NCI-H460 (cell line): ENCODE results near the gene CFAP74. TPM values are rescaled to one million over a fixed set of nuclear protein-coding genes. Genes with fewer than 3 reads are reported as not detected.

ENCODE experiments used
- DNase-seq: peaks from one replicate; pipeline ENCODE4 v3.0.0-alpha.2; 2016; ENCODE audit warnings: low read depth; ENCODE audit errors: extremely low read depth
- total RNA-seq: library from RNA; depleted of rRNA; stranded (reverse); fragments of >200 nt; shearing (Covaris generic); gene quantifications from 2 replicates; pipeline ENCODE4 v1.2.3, GENCODE V29; 2014

The CFAP74 gene
- total RNA-seq, 1 experiment from 2014 or later: not detected

DNA sequence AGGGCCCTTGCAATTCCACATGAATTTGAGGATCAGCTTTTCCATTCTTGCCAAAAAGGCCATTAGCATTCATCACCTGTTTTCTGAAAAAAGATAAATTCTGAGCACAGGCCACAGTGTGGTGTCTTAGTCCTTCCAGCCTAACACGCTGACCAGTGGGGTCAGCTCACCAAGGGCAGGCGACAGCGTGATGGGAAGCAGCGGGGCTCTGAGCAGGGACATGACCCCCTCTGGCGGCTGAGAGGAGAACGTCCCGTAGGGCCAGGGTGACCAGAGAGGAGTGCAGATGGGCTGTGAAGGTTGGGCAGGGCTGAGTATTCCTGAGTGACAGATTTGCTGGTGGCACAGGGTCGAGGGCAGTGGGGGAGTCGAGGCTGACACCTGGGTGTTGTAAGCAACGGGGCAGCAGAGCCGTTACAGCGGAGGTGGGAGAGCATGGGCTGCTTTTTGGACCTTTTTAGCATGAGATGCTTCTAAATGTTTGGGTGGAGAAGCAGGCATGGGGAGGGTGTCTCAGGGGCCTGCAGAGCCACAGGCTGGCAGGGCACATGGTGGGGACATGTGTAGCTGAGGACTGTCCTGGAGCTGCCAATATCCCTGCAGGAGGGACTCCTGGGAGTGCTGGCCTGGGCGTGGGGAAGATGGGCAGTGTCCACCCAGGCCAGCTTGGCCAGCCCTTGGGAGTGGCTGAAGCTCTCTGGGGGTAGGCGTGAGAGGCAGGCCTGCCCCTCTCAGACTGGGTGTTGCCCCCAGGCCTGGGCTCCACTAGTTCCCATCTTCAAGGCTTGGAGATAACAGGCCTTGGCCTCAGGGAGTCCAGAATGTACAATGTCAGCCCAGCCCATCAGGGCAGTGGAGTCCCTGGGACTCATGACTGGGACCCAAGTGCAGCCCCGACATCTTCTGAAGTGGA, 97.1 kb downstream of the CFAP74 start:
- DNase-seq: peak; percentile 81

- no peak for DNase-seq
Measured at GRCh38 chr1:1903224-1903623, 100.4 kb downstream of the CFAP74 start.

DNA sequence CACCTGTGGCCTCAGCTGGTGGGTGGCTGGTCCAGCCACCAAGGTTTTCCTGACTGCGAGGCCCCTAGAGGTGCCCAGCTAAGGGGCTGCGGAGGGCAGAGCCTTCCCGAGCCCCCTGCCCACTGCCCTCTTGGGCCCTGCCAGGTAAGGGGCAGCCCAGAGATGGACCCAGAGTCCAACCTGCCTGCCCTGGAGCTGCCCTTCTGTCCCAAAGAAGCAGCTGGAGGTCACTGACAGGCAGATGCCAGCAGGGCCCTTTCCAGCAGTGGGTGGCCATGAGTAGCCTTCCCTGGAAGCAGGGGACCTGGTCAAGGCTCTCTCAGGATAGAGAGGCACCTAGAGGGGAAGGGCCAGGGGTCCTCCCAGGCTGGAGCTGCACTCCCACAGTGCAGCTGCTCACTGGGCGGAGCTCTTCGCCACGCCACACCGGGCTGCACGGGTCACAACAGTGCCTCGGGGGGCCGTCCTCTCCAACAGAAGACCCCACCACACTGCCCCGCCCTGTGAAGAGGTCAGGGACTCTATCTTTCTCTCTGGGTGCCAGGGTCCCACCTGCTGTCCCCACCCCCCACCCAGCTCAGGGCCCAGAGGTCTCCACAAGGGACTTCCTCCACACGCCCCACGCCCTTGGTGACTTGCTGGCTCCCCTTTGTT, 101.8 kb downstream of the CFAP74 start:
- DNase-seq: no peak

- DNase-seq: no peak
Measured at GRCh38 chr1:1900883-1901640, 102.5 kb downstream of the CFAP74 start.

DNA sequence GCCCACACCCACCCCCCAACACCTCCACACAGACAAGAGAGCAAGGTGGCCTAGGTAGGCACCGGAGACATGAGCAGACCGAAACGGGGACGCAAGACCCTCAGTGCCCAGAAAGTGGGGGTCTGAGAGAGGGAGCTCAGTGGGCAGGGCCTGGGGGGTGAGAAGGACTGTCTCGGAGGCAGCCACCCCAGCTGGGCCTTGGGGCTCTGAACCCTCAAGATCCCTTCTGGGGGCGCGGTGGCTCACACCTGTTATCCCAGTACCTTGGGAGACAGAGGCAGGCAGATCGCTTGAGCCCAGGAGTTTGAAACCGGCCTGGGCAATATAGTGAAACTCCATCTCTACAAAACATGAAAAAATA, 103.6 kb downstream of the CFAP74 start:
- DNase-seq: no peak

- DNase-seq: no peak
Measured at GRCh38 chr1:1899266-1899966, 104.2 kb downstream of the CFAP74 start.

- DNase-seq: no peak
Measured at GRCh38 chr1:1898246-1898933, 105.2 kb downstream of the CFAP74 start.

GRCh38 chr1:1895456-1896336, 107.9 kb downstream of the CFAP74 start:
- DNase-seq: no peak

- no peak for DNase-seq
Measured at GRCh38 chr1:1895060-1895418, 108.5 kb downstream of the CFAP74 start.

- DNase-seq: no peak
Measured at GRCh38 chr1:1894354-1895059, 109.1 kb downstream of the CFAP74 start.

- DNase-seq: no peak
Measured at GRCh38 chr1:1893997-1894353, 109.6 kb downstream of the CFAP74 start.

GRCh38 chr1:1893291-1893985, 110.1 kb downstream of the CFAP74 start:
- DNase-seq: no peak

DNA sequence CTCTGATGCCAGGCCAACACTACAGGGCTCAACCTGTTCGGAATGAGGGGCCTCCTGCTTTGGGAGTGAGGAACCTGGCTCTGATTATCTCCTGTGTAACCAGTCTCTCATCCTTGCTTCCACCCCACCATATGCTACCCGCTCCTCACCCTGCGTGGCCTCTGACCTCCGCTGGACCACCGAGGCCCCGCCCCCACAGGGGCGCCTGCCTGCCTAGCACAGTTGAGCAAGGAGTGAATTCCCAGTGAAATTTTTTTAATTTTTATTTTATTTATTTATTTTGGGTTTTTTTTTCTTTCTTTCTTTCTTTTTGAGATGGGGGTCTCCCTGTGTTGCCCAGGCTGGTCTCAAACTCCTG, 110.8 kb downstream of the CFAP74 start:
- no peak for DNase-seq

GRCh38 chr1:1892079-1892762, 111.4 kb downstream of the CFAP74 start:
- DNase-seq: no peak

GRCh38 chr1:1891349-1892078, 112.1 kb downstream of the CFAP74 start:
- DNase-seq: no peak

DNA sequence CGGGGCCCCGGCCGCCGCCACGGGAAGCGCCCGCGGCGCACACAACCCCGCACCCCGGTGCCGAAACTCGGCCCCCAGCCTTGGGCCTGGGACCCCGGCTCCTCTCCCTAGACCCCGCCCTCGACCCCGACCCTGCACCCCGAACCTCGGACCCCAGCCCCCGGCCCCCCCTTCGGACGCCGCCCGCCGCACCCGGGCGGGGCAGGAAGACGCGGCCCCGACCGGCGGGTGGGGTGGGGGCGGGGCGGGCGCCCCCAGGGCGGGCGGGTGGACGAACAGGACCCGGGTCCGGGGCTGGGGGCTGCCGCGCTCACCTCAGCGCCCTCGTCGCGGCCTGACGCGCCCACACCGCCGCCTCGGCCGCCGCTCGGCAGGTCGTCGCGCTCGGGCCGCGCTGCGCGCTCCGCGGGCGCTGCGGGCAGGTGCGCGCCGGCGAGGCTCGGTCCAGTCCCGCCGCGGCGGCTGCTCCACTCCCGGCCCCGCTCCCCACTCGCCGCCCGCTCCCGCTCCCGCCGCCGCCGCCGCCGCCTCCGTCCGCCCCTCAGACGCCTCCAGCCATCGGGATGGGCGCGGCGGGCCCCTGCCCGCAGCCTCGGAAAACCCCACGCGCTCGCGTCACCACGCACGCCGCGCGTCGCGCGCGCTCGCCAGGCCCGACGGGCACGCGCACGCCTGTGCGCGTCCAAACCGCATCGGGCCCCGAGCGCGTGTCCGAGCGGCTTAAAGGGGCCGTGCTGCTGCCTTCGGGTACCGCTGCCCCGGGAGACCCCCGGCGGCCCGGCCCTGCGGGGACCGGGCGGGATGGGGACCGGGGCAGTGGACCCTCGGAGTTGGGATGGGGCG, 112.9 kb downstream of the CFAP74 start, which contains the start of gene GNB1:
TSS of gene GNB1 (minus strand) at position 582 of the 843 bp plus-strand sequence. CDS start 65,634 bp downstream, outside the sequence.
- peak; percentile 70 for DNase-seq
